GM18861 (cell line): Measurements from ENCODE around the gene RBMX2.

Experiments used
- ATAC-seq: cut with Tn5 transposase; IDR thresholded peaks from one replicate; pipeline ENCODE4 v1.9.1; 2021; ENCODE audit not compliant: unreplicated experiment

The RBMX2 gene

GRCh38 chrX:130444641-130445336, 43.0 kb downstream of the RBMX2 start:
- ATAC-seq: peak; percentile 80

GRCh38 chrX:130446974-130447373, 45.2 kb downstream of the RBMX2 start:
- ATAC-seq: no peak
